Measurements from ENCODE around the gene CDH13.

Gene CDH13

GRCh38 chr16:82788225-82788624 is 161.5 kb downstream of the CDH13 start:
- Histone ChIP-seq H3K27me3 (ENCODE audit: insufficient read depth, low read length, poor library complexity) (no peaks in the 10 kb centered on the region), H3K4me3 (ENCODE audit: low read depth in 1 of 2, low read length in 2 of 2) (no peak overlapping the region), H3K4me2 (ENCODE audit: insufficient read depth, low read length) (no peak overlapping the region), H3K36me3 (ENCODE audit: insufficient read depth, low read length) (no peaks in the 10 kb centered on the region), H2AFZ (ENCODE audit: low read depth, low read length) (no peak overlapping the region), H3K27ac (ENCODE audit: low read length) (no peak overlapping the region), H3K4me1 (ENCODE audit: insufficient read depth, low read length) (no peaks in the 10 kb centered on the region), H3K9ac (ENCODE audit: low read depth, low read length) (no peak overlapping the region), H4K20me1 (ENCODE audit: insufficient read depth, low read length) (no peaks in the 10 kb centered on the region), H3K9me3 (ENCODE audit: insufficient read depth, low read length, severe bottlenecking) (no peaks in the 10 kb centered on the region), H3K79me2 (ENCODE audit: insufficient read depth, low read length) (no peaks in the 10 kb centered on the region)
- no peak for ATAC-seq (ENCODE audit: insufficient read depth, low read depth)
- TF ChIP-seq EZH2 (IDR thresholded peaks at IDR 0.05; ENCODE audit: borderline replicate concordance, low read depth, low read length, severe bottlenecking) (no peak), CTCF (IDR thresholded peaks at IDR 0.05; ENCODE audit: borderline replicate concordance, extremely low read depth, low read length, poor library complexity, severe bottlenecking) (no peak)
- DNase-seq: no peak

- no peaks in the 10 kb centered on the region for H3K4me1 ChIP-seq (ENCODE audit: insufficient read depth, low read length)
- H3K36me3 ChIP-seq (ENCODE audit: insufficient read depth, low read length): no peaks in the 10 kb centered on the region
- no peaks in the 10 kb centered on the region for H3K79me2 ChIP-seq (ENCODE audit: insufficient read depth, low read length)
- ATAC-seq (ENCODE audit: insufficient read depth, low read depth) (no peak), DNase-seq (no peak)
- no peak overlapping the region for H3K27ac ChIP-seq (ENCODE audit: low read length)
- no peaks in the 10 kb centered on the region for H3K27me3 ChIP-seq (ENCODE audit: insufficient read depth, low read length, poor library complexity)
- TF ChIP-seq EZH2 (IDR thresholded peaks at IDR 0.05; ENCODE audit: borderline replicate concordance, low read depth, low read length, severe bottlenecking) (no peak), CTCF (IDR thresholded peaks at IDR 0.05; ENCODE audit: borderline replicate concordance, extremely low read depth, low read length, poor library complexity, severe bottlenecking) (no peak)
- no peaks in the 10 kb centered on the region for H3K9me3 ChIP-seq (ENCODE audit: insufficient read depth, low read length, severe bottlenecking)
- H4K20me1 ChIP-seq (ENCODE audit: insufficient read depth, low read length): no peaks in the 10 kb centered on the region
- no peak overlapping the region for H2AFZ ChIP-seq (ENCODE audit: low read depth, low read length)
- no peak overlapping the region for H3K4me3 ChIP-seq (ENCODE audit: low read depth in 1 of 2, low read length in 2 of 2)
- no peak overlapping the region for H3K4me2 ChIP-seq (ENCODE audit: insufficient read depth, low read length)
- no peak overlapping the region for H3K9ac ChIP-seq (ENCODE audit: low read depth, low read length)
Observed at GRCh38 chr16:82788919-82789318, 162.2 kb downstream of the CDH13 start.

- Histone ChIP-seq H3K4me1 (ENCODE audit: insufficient read depth, low read length) (no peaks in the 10 kb centered on the region), H3K27ac (ENCODE audit: low read length) (no peak overlapping the region), H3K4me3 (ENCODE audit: low read depth in 1 of 2, low read length in 2 of 2) (no peak overlapping the region), H4K20me1 (ENCODE audit: insufficient read depth, low read length) (no peaks in the 10 kb centered on the region), H3K36me3 (ENCODE audit: insufficient read depth, low read length) (no peaks in the 10 kb centered on the region), H3K9me3 (ENCODE audit: insufficient read depth, low read length, severe bottlenecking) (no peaks in the 10 kb centered on the region), H3K4me2 (ENCODE audit: insufficient read depth, low read length) (no peak overlapping the region), H2AFZ (ENCODE audit: low read depth, low read length) (no peak overlapping the region), H3K79me2 (ENCODE audit: insufficient read depth, low read length) (no peaks in the 10 kb centered on the region), H3K9ac (ENCODE audit: low read depth, low read length) (no peak overlapping the region), H3K27me3 (ENCODE audit: insufficient read depth, low read length, poor library complexity) (no peaks in the 10 kb centered on the region)
- DNase-seq (no peak), ATAC-seq (ENCODE audit: insufficient read depth, low read depth) (no peak)
- TF ChIP-seq EZH2 (IDR thresholded peaks at IDR 0.05; ENCODE audit: borderline replicate concordance, low read depth, low read length, severe bottlenecking) (no peak), CTCF (IDR thresholded peaks at IDR 0.05; ENCODE audit: borderline replicate concordance, extremely low read depth, low read length, poor library complexity, severe bottlenecking) (no peak)
Observed at GRCh38 chr16:82792693-82793092, 165.9 kb downstream of the CDH13 start.
